DND-41 (cell line): ENCODE data around the gene TMEM135.

ENCODE experiments used
- EZH2 ChIP-seq: IDR thresholded peaks from 3 replicates; pipeline ENCODE4 v1.6.1; 2012; ENCODE audit warnings: borderline replicate concordance, low read depth, mild to moderate bottlenecking, moderate library complexity, low read length, inconsistent platforms; ENCODE audit not compliant: severe bottlenecking
- TF ChIP-seq, protein P1 (sequence below): IDR thresholded peaks from 2 replicates; pipeline ENCODE4 v1.5.1; 2012; ENCODE audit warnings: borderline replicate concordance, low read length, moderate library complexity, mild to moderate bottlenecking; ENCODE audit not compliant: poor library complexity, severe bottlenecking; ENCODE audit errors: extremely low read depth

DNA sequence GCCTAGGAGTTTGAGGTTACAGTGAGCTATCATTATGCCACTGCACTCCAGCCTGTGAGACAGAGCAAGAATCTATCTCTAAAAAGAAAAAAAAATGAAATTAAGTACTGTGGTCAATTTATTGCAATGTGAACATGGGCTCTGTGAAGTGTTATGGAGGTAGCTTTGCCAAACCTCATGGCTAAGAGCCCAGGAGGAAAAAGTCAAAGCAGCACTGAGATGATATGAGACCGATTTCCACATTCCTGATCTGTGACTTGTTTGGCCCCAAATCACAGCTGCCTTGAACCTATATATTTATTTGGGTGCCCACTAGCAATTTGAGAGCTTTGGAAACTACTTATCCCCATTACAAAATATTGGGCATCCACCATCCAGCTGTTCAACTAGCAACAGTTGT, 29.8 kb upstream of the TMEM135 start:
- TF ChIP-seq, protein P1, sequence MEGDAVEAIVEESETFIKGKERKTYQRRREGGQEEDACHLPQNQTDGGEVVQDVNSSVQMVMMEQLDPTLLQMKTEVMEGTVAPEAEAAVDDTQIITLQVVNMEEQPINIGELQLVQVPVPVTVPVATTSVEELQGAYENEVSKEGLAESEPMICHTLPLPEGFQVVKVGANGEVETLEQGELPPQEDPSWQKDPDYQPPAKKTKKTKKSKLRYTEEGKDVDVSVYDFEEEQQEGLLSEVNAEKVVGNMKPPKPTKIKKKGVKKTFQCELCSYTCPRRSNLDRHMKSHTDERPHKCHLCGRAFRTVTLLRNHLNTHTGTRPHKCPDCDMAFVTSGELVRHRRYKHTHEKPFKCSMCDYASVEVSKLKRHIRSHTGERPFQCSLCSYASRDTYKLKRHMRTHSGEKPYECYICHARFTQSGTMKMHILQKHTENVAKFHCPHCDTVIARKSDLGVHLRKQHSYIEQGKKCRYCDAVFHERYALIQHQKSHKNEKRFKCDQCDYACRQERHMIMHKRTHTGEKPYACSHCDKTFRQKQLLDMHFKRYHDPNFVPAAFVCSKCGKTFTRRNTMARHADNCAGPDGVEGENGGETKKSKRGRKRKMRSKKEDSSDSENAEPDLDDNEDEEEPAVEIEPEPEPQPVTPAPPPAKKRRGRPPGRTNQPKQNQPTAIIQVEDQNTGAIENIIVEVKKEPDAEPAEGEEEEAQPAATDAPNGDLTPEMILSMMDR, result no peak
- no peak for TF ChIP-seq EZH2
